Immature natural killer cell (primary cell): ENCODE results near the gene THSD1. TPM values are rescaled to one million over a fixed set of nuclear protein-coding genes. Genes with fewer than 3 reads are reported as not detected.
"Not testable (repeated sequence)": the region's sequence is repeated elsewhere in the genome, so short reads cannot be mapped to it uniquely, and the experiment has no call there.

Experiments
- DNase-seq, 3 donors: peaks; one replicate each; pipeline ENCODE4 v3.0.0; 2022; ENCODE audit warnings: mixed read lengths in 1 of 3
- H3K27ac Mint-ChIP-seq, 6 donors: one replicate each; pipeline ENCODE4 v1.8.0; 2020; ENCODE audit warnings: mixed read lengths in 6 of 6, mild to moderate bottlenecking in 5 of 6, inconsistent platforms in 4 of 6, moderate library complexity in 3 of 6
- H3K27me3 Mint-ChIP-seq, 3 donors: one replicate each; pipeline ENCODE4 v1.8.0; 2020 to 2021; ENCODE audit warnings: low read depth in 3 of 3, mild to moderate bottlenecking in 3 of 3, mixed read lengths in 3 of 3, moderate library complexity in 3 of 3, inconsistent platforms in 1 of 3
- H3K36me3 Mint-ChIP-seq, 3 donors: one replicate each; pipeline ENCODE4 v1.8.0; 2020; ENCODE audit warnings: mixed read lengths in 3 of 3, inconsistent platforms in 2 of 3, mild to moderate bottlenecking in 2 of 3
- H3K4me1 Mint-ChIP-seq, 2 donors: one replicate each; pipeline ENCODE4 v1.8.0; 2020; ENCODE audit warnings: inconsistent platforms in 2 of 2, mild to moderate bottlenecking in 2 of 2, mixed read lengths in 2 of 2, moderate library complexity in 1 of 2
- H3K4me3 Mint-ChIP-seq, 5 donors: one replicate each; pipeline ENCODE4 v1.8.0; 2020; ENCODE audit warnings: mild to moderate bottlenecking in 5 of 5, mixed read lengths in 5 of 5, inconsistent platforms in 3 of 5, moderate library complexity in 3 of 5
- H3K9me3 Mint-ChIP-seq, 6 donors: one replicate each; pipeline ENCODE4 v1.8.0; 2020; ENCODE audit warnings: mild to moderate bottlenecking in 6 of 6, mixed read lengths in 6 of 6, inconsistent platforms in 4 of 6, moderate library complexity in 3 of 6
- polyA plus RNA-seq, 3 donors: library from polyadenylated mRNA; unstranded; fragments of 300-500 nt; fragmentation: Illumina TruSeq; gene quantifications; one replicate each; pipeline ENCODE4 v1.2.3, GENCODE V29; 2021

Gene THSD1
- polyA plus RNA-seq, 3 donors from 2014 or later: 0.08 TPM; not detected in 2

DNA sequence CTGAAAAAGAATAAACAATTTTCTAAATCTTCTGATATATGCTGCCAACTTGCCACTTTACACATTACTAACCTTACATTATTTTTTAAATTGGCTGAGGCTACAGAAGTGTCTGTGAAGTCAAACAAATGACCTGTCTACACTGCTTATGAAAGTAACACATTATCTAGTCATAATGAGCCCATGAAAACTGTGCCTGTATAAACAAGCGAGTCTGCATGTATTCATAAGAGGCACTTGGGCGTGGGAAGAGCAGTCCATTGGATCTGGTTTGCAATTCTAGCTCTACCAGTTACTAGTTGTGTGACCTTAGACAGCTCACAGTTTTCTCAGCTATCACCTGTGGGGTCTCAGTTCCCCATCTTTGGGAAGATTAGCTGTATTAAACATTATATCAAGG, 41.4 kb upstream of the THSD1 start:
- peaks cover 28 to 54% of the 10 kb centered on the region in 2 donors for H3K4me1 Mint-ChIP-seq
- peaks cover 0 to 10% (median 5%) of the 10 kb centered on the region in 3 donors for H3K27me3 Mint-ChIP-seq
- no peak for DNase-seq
- no peaks in the 10 kb centered on the region for H3K9me3 Mint-ChIP-seq
- no peak overlapping the region for H3K27ac Mint-ChIP-seq
- peaks cover 0 to 2% (median 0%) of the 10 kb centered on the region in 3 donors for H3K36me3 Mint-ChIP-seq
- no peak overlapping the region for H3K4me3 Mint-ChIP-seq

DNA sequence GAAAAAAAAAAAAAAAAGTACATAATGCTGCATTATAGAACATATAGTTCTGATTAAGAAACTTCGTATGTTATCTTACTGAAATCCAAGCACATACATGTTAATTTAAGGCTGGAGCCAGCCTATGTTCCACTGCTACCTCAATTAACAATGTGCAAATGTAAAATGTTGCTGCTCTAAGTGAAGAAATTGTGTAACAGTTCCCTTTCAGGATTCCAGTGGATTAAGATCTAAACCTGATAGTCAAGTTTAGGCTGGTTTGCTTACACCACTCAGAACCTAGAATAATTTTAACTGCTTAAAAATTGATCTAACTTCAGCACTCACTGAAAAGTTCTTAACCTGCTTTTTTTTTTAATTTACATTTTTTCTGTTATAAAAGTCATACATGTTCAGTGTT, 40.3 kb upstream of the THSD1 start:
- Mint-ChIP-seq H3K9me3 (no peaks in the 10 kb centered on the region), H3K27me3 (peaks cover 0 to 10% (median 5%) of the 10 kb centered on the region in 3 donors), H3K27ac (no peak overlapping the region), H3K4me3 (no peak overlapping the region), H3K36me3 (peaks cover 0 to 5% (median 0%) of the 10 kb centered on the region in 3 donors), H3K4me1 (peaks cover 28 to 55% of the 10 kb centered on the region in 2 donors)
- DNase-seq: no peak

DNA sequence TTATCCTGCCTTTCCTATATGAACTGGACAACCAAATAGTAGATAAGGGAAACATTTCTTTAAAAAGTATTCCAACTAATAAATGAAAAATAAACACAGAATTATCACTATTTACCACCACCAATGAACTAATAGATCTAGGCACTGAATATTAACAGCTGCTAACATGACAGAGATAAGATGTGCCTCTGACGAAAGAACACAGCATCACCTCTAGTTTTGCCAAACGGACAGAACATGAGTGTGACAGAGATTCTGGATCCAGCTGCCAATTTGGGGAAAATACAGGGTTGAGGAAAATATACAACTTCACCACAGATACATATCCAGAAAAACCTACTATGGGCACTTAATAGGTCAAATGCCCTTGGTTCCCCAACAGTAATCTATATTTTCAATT, 26.5 kb upstream of the THSD1 start:
- Mint-ChIP-seq H3K9me3 (no peaks in the 10 kb centered on the region), H3K36me3 (peaks cover 30 to 48% (median 40%) of the 10 kb centered on the region in 3 donors), H3K4me1 (peaks cover 4 to 11% of the 10 kb centered on the region in 2 donors), H3K27me3 (no peaks in the 10 kb centered on the region), H3K4me3 (no peak overlapping the region), H3K27ac (no peak overlapping the region)
- DNase-seq: no peak

DNA sequence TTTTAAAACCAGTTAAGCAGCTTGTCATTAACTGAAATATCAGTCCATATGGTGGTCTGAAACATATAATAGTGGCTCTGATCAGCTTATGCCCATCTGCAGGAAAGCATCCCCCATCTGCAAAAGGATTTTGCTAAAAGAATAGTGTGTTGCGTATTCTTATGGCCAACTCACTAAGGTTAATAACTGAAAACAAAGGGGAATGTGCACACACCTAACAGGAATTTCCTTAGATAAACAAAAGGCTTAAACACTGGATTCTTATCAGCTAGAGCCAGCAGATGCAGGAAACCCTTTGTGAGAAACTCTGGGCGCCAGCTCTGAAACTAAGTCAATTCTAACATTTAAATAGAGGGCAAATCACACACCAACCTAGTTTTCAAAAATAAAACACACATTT, 22.3 kb upstream of the THSD1 start:
- DNase-seq: no peak
- Mint-ChIP-seq H3K9me3 (no peaks in the 10 kb centered on the region), H3K4me1 (no peaks in the 10 kb centered on the region), H3K4me3 (no peak overlapping the region), H3K27me3 (no peaks in the 10 kb centered on the region), H3K27ac (no peak overlapping the region), H3K36me3 (peaks cover 35 to 45% (median 41%) of the 10 kb centered on the region in 3 donors)

DNA sequence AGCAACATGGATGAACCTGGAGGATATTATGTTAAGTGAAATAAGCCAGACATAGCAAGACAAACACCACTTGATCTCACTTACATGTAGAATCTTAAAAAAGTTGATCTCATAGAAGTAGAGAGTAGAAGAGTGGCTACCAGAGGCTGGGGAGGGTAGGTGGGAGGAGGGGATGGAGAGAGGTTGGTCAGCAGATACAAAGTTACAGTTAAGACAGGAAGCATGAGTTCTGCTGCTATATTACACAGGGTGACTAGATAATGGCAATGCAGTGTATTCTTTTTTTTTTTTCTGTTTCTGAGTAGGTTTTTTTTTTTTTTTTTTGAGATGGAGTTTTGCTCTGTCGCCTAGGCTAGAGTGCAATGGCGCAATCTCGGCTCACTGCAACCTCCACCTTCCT, 15.2 kb upstream of the THSD1 start:
- no peaks in the 10 kb centered on the region for H3K27me3 Mint-ChIP-seq
- no peaks in the 10 kb centered on the region for H3K9me3 Mint-ChIP-seq
- no peaks in the 10 kb centered on the region for H3K4me1 Mint-ChIP-seq
- H3K4me3 Mint-ChIP-seq: no peak overlapping the region
- DNase-seq: no peak
- H3K27ac Mint-ChIP-seq: peak overlapping the region in 2 of 6 donors; percentile 53 to 57
- peaks cover 26 to 45% (median 42%) of the 10 kb centered on the region in 3 donors for H3K36me3 Mint-ChIP-seq

DNA sequence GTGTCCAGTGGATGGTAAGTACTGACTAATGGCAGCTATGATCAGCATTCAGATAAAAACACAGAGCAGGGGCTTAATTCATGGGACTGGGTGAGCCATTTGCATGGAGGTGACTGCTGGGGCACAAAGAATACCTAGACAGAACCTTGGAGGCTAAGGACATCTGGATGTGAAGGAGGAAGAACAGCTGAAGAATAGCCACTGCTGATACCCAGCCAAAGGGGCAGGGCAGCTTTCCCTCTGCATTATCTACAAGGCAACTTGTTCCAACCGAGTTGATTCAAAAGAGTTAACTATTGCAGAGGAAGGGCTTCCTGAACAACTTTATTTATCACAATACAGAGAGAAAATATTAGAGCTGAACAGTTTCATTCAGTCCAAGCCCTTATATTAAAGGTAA, 13.1 kb upstream of the THSD1 start:
- Mint-ChIP-seq H3K4me1 (no peaks in the 10 kb centered on the region), H3K36me3 (peaks cover 21 to 44% (median 39%) of the 10 kb centered on the region in 3 donors), H3K4me3 (no peak overlapping the region), H3K27ac (no peak overlapping the region), H3K27me3 (no peaks in the 10 kb centered on the region), H3K9me3 (no peaks in the 10 kb centered on the region)
- DNase-seq: no peak

DNA sequence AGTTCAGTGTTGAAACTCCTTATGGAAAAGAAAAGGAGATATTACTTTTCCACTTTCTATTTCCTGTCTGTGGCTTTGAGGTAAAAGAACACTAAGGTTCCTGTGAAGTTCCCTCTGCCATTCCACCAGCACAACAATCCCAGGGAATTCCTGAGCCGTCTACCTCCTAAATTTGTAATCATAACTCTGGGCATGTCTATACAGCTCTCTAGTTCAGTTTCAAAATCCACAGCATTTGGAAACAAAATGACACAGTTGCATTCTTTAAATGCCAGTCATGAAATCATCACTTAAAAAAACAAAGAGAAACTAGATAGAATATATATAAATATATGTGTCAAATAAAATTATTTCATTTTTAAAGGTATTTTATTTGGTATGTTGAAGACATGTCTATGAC, 9.0 kb upstream of the THSD1 start:
- DNase-seq: no peak
- no peaks in the 10 kb centered on the region for H3K27me3 Mint-ChIP-seq
- peaks cover 21 to 42% (median 24%) of the 10 kb centered on the region in 3 donors for H3K36me3 Mint-ChIP-seq
- H3K27ac Mint-ChIP-seq: peak overlapping the region in 1 of 6 donors; percentile 21
- no peak overlapping the region for H3K4me3 Mint-ChIP-seq
- no peaks in the 10 kb centered on the region for H3K4me1 Mint-ChIP-seq
- H3K9me3 Mint-ChIP-seq: no peaks in the 10 kb centered on the region

DNA sequence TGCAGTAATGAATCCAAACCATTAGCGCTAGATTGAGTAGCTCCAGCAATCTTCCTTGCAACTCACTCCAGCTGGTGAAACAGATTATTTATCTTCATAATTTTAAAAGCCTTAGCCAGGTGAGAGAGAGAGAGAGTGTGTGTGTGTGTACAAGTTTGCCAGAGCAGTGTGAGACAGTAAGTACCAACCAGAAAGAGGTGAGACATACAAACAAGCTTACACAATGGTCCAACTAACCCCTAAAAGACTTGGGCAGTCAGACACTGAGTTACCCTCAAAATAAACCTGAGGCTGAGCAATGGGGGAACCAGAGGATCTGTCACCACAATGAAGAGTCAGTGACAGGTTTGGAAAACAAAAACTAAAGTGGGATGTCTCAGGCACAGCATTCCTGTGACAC, 8.1 kb upstream of the THSD1 start:
- DNase-seq: no peak
- H3K36me3 Mint-ChIP-seq: peaks cover 19 to 40% (median 21%) of the 10 kb centered on the region in 3 donors
- H3K27me3 Mint-ChIP-seq: no peaks in the 10 kb centered on the region
- H3K27ac Mint-ChIP-seq: no peak overlapping the region
- no peak overlapping the region for H3K4me3 Mint-ChIP-seq
- no peaks in the 10 kb centered on the region for H3K4me1 Mint-ChIP-seq
- no peaks in the 10 kb centered on the region for H3K9me3 Mint-ChIP-seq

DNA sequence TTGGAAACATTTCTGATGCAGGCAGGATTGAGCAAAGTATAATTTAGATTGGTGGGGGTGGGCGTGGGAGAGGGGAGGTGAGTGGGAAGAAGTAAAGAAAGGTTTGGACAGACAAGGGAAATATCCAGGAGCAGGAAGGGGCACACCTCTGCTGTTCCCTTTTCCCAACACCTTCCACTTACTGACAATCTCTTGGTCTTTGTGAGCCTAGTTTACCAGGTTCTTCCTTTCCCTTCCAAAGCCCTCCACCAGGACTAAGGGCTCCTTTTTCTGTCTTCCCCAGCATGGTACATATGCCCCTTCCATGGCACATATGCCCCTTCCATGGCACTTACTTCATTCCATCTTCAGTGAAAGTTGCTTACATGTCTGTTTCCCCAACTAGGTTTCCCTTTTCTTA, 6.2 kb upstream of the THSD1 start:
- DNase-seq: no peak
- H3K4me1 Mint-ChIP-seq: peaks cover 0 to 4% of the 10 kb centered on the region in 2 donors
- no peaks in the 10 kb centered on the region for H3K9me3 Mint-ChIP-seq
- H3K4me3 Mint-ChIP-seq: no peak overlapping the region
- peaks cover 10 to 35% (median 24%) of the 10 kb centered on the region in 3 donors for H3K36me3 Mint-ChIP-seq
- no peaks in the 10 kb centered on the region for H3K27me3 Mint-ChIP-seq
- H3K27ac Mint-ChIP-seq: peak overlapping the region in 1 of 6 donors; percentile 0

DNA sequence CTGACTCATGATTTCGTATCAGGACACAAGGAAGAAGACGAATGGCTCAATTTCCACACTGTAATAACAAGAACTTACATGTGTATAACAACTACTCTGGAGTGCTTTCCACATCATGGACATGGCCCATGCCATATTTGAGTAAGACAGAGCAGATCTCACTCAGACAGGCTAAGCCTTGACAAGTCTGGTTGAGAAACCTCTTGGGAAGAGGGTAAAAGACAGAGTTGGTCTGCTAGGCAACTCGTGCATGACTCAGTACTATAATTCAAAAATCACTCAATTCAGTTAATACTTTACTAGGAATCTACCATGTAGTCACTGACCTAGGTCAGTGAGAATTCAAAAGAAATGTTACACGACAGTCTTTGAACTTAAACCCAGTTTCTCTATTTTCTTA, 5.7 kb upstream of the THSD1 start:
- Mint-ChIP-seq H3K27me3 (no peaks in the 10 kb centered on the region), H3K4me1 (peaks cover 0 to 9% of the 10 kb centered on the region in 2 donors), H3K9me3 (no peaks in the 10 kb centered on the region), H3K27ac (peak overlapping the region in 1 of 6 donors; percentile 5), H3K36me3 (peaks cover 7 to 32% (median 19%) of the 10 kb centered on the region in 3 donors), H3K4me3 (no peak overlapping the region)
- DNase-seq: no peak

DNA sequence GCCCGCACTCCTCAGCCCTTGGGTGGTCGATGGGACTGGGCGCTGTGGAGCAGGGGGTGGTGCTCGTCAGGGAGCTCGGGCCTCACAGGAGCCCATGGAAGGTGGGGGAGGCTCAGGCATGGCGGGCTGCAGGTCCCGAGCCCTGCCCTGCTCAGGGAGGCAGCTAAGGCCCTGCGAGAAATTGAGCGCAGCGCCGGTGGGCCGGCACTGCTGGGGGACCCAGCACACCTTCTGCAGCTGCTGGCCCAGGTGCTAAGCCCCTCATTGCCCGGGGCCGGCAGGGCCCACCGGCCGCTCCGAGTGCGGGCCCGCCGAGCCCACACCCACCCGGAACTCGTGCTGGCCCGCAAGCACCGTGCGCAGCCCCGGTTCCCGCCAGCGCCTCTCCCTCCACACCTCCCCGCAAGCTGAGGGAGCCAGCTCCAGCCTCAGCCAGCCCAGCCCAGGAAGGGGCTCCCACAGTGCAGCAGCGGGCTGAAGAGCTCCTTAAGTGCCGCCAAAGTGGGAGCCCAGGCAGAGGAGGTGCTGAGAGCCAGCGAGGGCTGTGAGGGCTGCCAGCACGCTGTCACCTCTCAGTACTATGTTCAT, 2.2 kb upstream of the THSD1 start:
- not testable (repeated sequence) for H3K4me3 Mint-ChIP-seq, H3K9me3 Mint-ChIP-seq, H3K27ac Mint-ChIP-seq, DNase-seq
- Mint-ChIP-seq H3K4me1 (peaks cover 21 to 33% of the 10 kb centered on the region in 2 donors), H3K27me3 (peaks cover 0 to 13% (median 10%) of the 10 kb centered on the region in 3 donors), H3K36me3 (peaks cover 0 to 17% (median 11%) of the 10 kb centered on the region in 3 donors)

DNA sequence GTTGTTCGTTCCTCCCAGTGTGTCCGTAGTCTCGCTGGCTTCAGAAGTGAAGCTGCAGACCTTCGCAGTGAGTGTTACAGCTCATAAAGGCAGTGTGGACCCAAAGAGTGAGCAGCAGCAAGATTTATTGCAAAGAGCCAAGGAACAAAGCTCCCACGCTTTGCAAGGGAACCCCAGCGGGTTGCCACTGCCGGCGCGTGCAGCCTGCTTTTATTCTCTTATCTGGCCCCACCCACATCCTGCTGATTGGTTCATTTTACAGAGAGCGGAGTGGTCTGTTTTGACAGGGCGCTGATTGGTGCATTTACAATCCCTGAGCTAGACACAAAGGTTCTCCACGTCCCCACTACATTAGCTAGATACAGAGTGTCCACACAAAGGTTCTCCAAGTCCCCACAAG, 1.5 kb upstream of the THSD1 start:
- H3K27me3 Mint-ChIP-seq: peaks cover 0 to 15% (median 13%) of the 10 kb centered on the region in 3 donors
- peak overlapping the region in 2 of 5 donors; percentile 58 to 60 for H3K4me3 Mint-ChIP-seq
- not testable (repeated sequence) for H3K9me3 Mint-ChIP-seq, DNase-seq
- peaks cover 22 to 33% of the 10 kb centered on the region in 2 donors for H3K4me1 Mint-ChIP-seq
- H3K27ac Mint-ChIP-seq: peak overlapping the region in 1 of 6 donors; percentile 37
- peaks cover 0 to 17% (median 11%) of the 10 kb centered on the region in 3 donors for H3K36me3 Mint-ChIP-seq

DNA sequence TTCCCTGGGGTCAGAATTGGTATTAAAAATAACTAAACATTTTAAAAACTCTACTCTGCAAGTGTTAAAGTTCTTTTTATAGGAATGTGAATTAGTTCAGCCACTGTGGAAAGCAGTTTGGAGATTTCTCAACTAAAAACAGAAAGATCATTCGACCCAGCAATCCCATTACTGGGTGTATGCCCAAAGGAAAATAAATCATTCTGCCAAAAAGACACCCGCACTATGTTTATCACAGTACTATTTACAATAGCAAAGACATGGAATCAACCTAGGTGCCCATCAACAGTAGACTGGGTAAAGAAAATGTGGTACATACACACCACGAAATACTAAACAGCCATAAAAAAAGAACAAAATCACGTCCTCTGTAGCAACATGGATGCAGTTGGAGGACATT, 657 bp upstream of the THSD1 start:
- H3K4me3 Mint-ChIP-seq: peak overlapping the region; percentile 40 to 76 (median 66)
- DNase-seq: no peak
- H3K27ac Mint-ChIP-seq: no peak overlapping the region

DNA sequence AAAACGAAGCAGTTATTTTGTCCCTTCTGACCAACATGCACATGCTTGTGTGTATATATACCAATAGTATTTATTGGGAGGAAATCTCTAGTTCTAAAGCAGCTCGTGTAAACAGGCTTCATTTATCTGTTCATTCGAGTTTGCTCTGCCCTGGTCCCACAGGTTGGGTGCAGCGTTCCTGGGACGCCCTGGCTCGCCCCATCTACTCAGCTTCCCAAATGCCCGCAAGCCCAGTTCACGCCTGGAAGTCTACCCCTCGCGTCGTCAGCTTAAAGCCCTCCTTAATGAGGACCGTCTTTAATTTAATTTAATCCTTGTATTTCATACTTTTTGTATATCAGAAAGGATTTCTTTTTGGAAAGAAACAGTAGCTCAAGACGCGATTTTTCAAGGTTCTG, 604 bp downstream of the THSD1 start:
- H3K27ac Mint-ChIP-seq: no peak overlapping the region
- H3K27me3 Mint-ChIP-seq: peaks cover 0 to 15% (median 13%) of the 10 kb centered on the region in 3 donors
- peak overlapping the region; percentile 70 to 79 (median 78) for H3K4me3 Mint-ChIP-seq
- no peaks in the 10 kb centered on the region for H3K9me3 Mint-ChIP-seq
- no peak for DNase-seq
- peaks cover 22 to 33% of the 10 kb centered on the region in 2 donors for H3K4me1 Mint-ChIP-seq
- H3K36me3 Mint-ChIP-seq: peaks cover 0 to 6% (median 3%) of the 10 kb centered on the region in 3 donors

More for the DNA sequence above, 657 bp upstream of the THSD1 start:
- Mint-ChIP-seq H3K27me3 (peaks cover 0 to 15% (median 13%) of the 10 kb centered on the region in 3 donors), H3K4me1 (peaks cover 22 to 33% of the 10 kb centered on the region in 2 donors), H3K9me3 (no peaks in the 10 kb centered on the region), H3K36me3 (peaks cover 0 to 9% (median 6%) of the 10 kb centered on the region in 3 donors)

DNA sequence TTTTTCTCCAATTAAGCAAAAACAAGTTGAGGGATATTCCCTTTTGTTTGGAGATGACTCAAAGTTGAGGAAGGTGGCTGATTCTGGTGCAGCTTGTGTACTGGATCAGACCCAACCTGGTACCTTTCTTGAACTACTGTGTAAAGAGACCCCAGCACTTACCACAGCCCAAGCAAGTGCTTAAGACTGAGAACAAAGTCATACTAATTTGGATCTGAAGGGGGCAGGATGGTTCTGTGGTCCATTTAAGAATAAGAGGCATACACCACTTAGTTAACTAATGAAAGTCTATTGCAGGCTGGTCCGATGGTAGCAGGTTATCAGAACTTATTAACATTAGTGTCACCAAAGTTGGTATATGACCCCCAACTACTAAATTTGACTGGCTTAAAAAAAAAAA, 6.3 kb downstream of the THSD1 start:
- Mint-ChIP-seq H3K36me3 (peaks cover 0 to 6% (median 0%) of the 10 kb centered on the region in 3 donors), H3K4me1 (peaks cover 9% of the 10 kb centered on the region in 2 donors), H3K9me3 (no peaks in the 10 kb centered on the region), H3K27me3 (peaks cover 0 to 15% (median 6%) of the 10 kb centered on the region in 3 donors), H3K4me3 (no peak overlapping the region), H3K27ac (no peak overlapping the region)
- no peak for DNase-seq
